Stimulated activated CD8-positive, alpha-beta memory T cell treated with anti-CD3 and anti-CD28 coated beads, Interleukin-7, amount 100 ng/mL, for 1 hour (primary cell): Measurements from ENCODE around the gene DCDC2B.

Source experiments
- DNase-seq, 2 donors: peaks; one replicate each; pipeline ENCODE4 v3.0.0-alpha.2; 2020; ENCODE audit warnings: low read depth in 2 of 2

DCDC2B gene

GRCh38 chr1:32221980-32222755 is 13.3 kb downstream of the DCDC2B start, which contains the start of the genes EIF3I and TMEM234:
Gene EIF3I, plus strand, starts transcription at chr1:32222407. Its CDS starts 35 bp downstream, at chr1:32222442.
Gene TMEM234, minus strand, starts transcription at chr1:32222353. Its CDS starts 31 bp downstream, at chr1:32222322.
- peak; percentile 80 to 88 for DNase-seq

- no peak for DNase-seq
These were observed 14.8 kb downstream of the DCDC2B start for GRCh38 chr1:32223683-32224082.

GRCh38 chr1:32224285-32224684 is 15.4 kb downstream of the DCDC2B start:
- no peak for DNase-seq

GRCh38 chr1:32228771-32229170 is 19.9 kb downstream of the DCDC2B start:
- DNase-seq: no peak

- no peak for DNase-seq
These were observed 23.0 kb downstream of the DCDC2B start for GRCh38 chr1:32231843-32232432.

- no peak for DNase-seq
These were observed 23.8 kb downstream of the DCDC2B start for GRCh38 chr1:32232558-32233304.

- no peak for DNase-seq
These were observed 25.9 kb downstream of the DCDC2B start for GRCh38 chr1:32234792-32235191.

- no peak for DNase-seq
These were observed 30.4 kb downstream of the DCDC2B start for GRCh38 chr1:32239337-32239736.

- no peak for DNase-seq
These were observed 30.9 kb downstream of the DCDC2B start for GRCh38 chr1:32239790-32240139.

GRCh38 chr1:32240140-32240951 is 31.5 kb downstream of the DCDC2B start:
- DNase-seq: no peak

GRCh38 chr1:32241001-32241763 is 32.3 kb downstream of the DCDC2B start:
- DNase-seq: no peak

GRCh38 chr1:32242341-32242851 is 33.5 kb downstream of the DCDC2B start:
- DNase-seq: no peak

- DNase-seq: no peak
These were observed 38.0 kb downstream of the DCDC2B start, which contains the start of gene FAM167B for GRCh38 chr1:32246888-32247273. Gene FAM167B, plus strand, starts transcription at chr1:32247222. Its CDS starts 200 bp downstream, at chr1:32247422.

GRCh38 chr1:32247452-32247851 is 38.6 kb downstream of the DCDC2B start:
- DNase-seq: no peak

GRCh38 chr1:32247983-32248889 is 39.3 kb downstream of the DCDC2B start:
- DNase-seq: peak; percentile 45 to 59

GRCh38 chr1:32249831-32250525 is 41.1 kb downstream of the DCDC2B start:
- DNase-seq: peak; percentile 54 to 57

GRCh38 chr1:32250893-32251716 is 42.2 kb downstream of the DCDC2B start, which contains the start of gene LCK:
Gene LCK, plus strand, starts transcription at chr1:32251265. Its CDS starts 23,065 bp downstream, at chr1:32274330.
- no peak for DNase-seq
